ENCODE measurements around the gene LAMA5. TPM values are rescaled to one million over a fixed set of nuclear protein-coding genes. Genes with fewer than 3 reads are reported as not detected.
A peak's percentile ranks its signal among the peaks of the same experiment; 100 is the strongest.

LAMA5 gene
- polyA plus RNA-seq, 3 donors = 0.05 TPM; not detected in 2

DNA sequence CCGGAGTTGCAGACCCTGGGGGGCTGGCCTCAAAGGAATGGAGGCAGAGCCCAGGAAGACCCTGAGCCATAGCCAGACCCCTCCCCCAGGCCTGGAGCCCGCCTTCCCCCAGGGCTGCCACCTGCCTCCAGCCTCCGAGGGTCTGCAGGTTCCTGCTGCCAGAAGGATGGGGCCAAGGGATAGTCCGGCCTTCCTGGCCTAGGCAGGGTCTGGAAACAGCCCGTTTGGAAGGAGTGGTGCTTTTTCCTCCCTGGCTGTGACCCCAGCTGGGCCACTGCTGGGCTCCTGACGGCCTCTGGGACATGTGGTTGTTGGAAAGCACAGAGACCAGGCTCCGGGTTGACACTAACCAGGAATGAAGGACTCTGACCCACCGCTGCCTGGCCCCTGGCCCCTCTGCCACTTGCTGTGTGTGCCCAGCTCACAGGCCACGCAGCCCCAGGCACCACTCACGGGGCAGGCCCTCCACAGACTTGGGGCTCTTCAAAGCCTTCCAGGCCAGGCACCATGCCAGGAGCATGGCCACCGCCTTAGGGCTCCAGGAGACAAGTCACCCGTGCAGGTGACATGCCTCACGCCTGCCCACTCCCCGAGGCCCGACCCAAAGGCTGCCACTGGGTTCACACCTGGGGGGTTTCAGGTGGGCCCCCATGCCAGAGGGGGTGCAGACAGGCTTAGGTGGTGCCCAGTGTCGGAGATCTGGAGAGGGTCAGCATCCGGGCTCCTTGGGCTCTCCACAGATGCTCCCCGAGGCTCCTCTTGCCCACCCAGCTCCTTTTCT is 3.9 kb upstream of the LAMA5 start:
- H3K27me3 Mint-ChIP-seq (ENCODE audit: low read depth in 3 of 3) = peaks cover 28 to 61% (median 41%) of the 10 kb centered on the region in 3 donors
- Histone ChIP-seq H3K27ac (ENCODE audit: low read depth in 1 of 2, low read length in 2 of 2) (no peak overlapping the region), H3K36me3 (replicated peaks in 1 of 2; ENCODE audit: control insufficient read depth in 1 of 2, insufficient read depth in 2 of 2, low read length in 2 of 2) (no peaks in the 10 kb centered on the region), H3K4me2 (replicated peaks; ENCODE audit: extremely low read depth, low read length, poor library complexity, severe bottlenecking) (no peak overlapping the region), H3K9me3 (replicated peaks in 1 of 2; ENCODE audit: control insufficient read depth in 1 of 2, insufficient read depth in 1 of 2, low read length in 2 of 2) (peaks cover 0 to 3% of the 10 kb centered on the region in 2 donors), H3K9ac (ENCODE audit: insufficient read depth, low read length, poor library complexity, severe bottlenecking) (no peak overlapping the region), H3K4me3 (replicated peaks in 1 of 3; ENCODE audit: low read depth in 2 of 3, low read length in 3 of 3) (no peak overlapping the region), H3K79me2 (ENCODE audit: insufficient read depth, low read length) (no peaks in the 10 kb centered on the region), H4K20me1 (ENCODE audit: insufficient read depth, low read length) (no peaks in the 10 kb centered on the region), H2AFZ (ENCODE audit: insufficient read depth, low read depth, low read length, poor library complexity, severe bottlenecking) (no peak overlapping the region), H3K27me3 (ENCODE audit: control insufficient read depth in 2 of 2, insufficient read depth in 2 of 2, low read length in 2 of 2) (peaks cover 21 to 46% of the 10 kb centered on the region in 2 donors), H3K4me1 (ENCODE audit: control insufficient read depth in 1 of 2, insufficient read depth in 2 of 2, low read length in 2 of 2) (peaks cover 11 to 22% of the 10 kb centered on the region in 2 donors)
- DNase-seq = no peak
- intact Hi-C loops (cut with micrococcal nuclease) = no loop called here
- no peak overlapping the region for H3K4me3 Mint-ChIP-seq
- H3K9me3 Mint-ChIP-seq = peaks cover 0 to 10% (median 2%) of the 10 kb centered on the region in 7 donors
- no peaks in the 10 kb centered on the region for H3K36me3 Mint-ChIP-seq
- 72% methylated on average over 17 of the region's 18 CpGs for WGBS (ENCODE audit: insufficient coverage)
- peak overlapping the region in 1 of 7 donors; percentile 31 for H3K27ac Mint-ChIP-seq
- TF ChIP-seq CTCF (IDR thresholded peaks at IDR 0.05) = no peak
- H3K4me1 Mint-ChIP-seq = peaks cover 11% of the 10 kb centered on the region

- no peak overlapping the region for H3K4me3 Mint-ChIP-seq
- peaks cover 11% of the 10 kb centered on the region for H3K4me1 Mint-ChIP-seq
- Histone ChIP-seq H3K4me2 (replicated peaks; ENCODE audit: extremely low read depth, low read length, poor library complexity, severe bottlenecking) (no peak overlapping the region), H3K9me3 (replicated peaks in 1 of 2; ENCODE audit: control insufficient read depth in 1 of 2, insufficient read depth in 1 of 2, low read length in 2 of 2) (peaks cover 0 to 3% of the 10 kb centered on the region in 2 donors), H3K27ac (ENCODE audit: low read depth in 1 of 2, low read length in 2 of 2) (no peak overlapping the region), H3K9ac (ENCODE audit: insufficient read depth, low read length, poor library complexity, severe bottlenecking) (no peak overlapping the region), H2AFZ (ENCODE audit: insufficient read depth, low read depth, low read length, poor library complexity, severe bottlenecking) (no peak overlapping the region), H4K20me1 (ENCODE audit: insufficient read depth, low read length) (no peaks in the 10 kb centered on the region), H3K4me1 (ENCODE audit: control insufficient read depth in 1 of 2, insufficient read depth in 2 of 2, low read length in 2 of 2) (peaks cover 11 to 22% of the 10 kb centered on the region in 2 donors), H3K36me3 (replicated peaks in 1 of 2; ENCODE audit: control insufficient read depth in 1 of 2, insufficient read depth in 2 of 2, low read length in 2 of 2) (no peaks in the 10 kb centered on the region), H3K79me2 (ENCODE audit: insufficient read depth, low read length) (no peaks in the 10 kb centered on the region), H3K27me3 (ENCODE audit: control insufficient read depth in 2 of 2, insufficient read depth in 2 of 2, low read length in 2 of 2) (peaks cover 25 to 54% of the 10 kb centered on the region in 2 donors), H3K4me3 (replicated peaks in 1 of 3; ENCODE audit: low read depth in 2 of 3, low read length in 3 of 3) (no peak overlapping the region)
- peaks cover 0 to 10% (median 2%) of the 10 kb centered on the region in 7 donors for H3K9me3 Mint-ChIP-seq
- H3K27ac Mint-ChIP-seq = peak overlapping the region in 1 of 7 donors; percentile 31
- WGBS (ENCODE audit: insufficient coverage) = 83% methylated on average over 19 of the region's 19 CpGs
- H3K27me3 Mint-ChIP-seq (ENCODE audit: low read depth in 3 of 3) = peaks cover 34 to 66% (median 48%) of the 10 kb centered on the region in 3 donors
- intact Hi-C loops (cut with micrococcal nuclease) = no loop called here
- no peak for DNase-seq
- no peak for TF ChIP-seq CTCF (IDR thresholded peaks at IDR 0.05)
- no peaks in the 10 kb centered on the region for H3K36me3 Mint-ChIP-seq
Observed at GRCh38 chr20:62370115-62370806, 3.1 kb upstream of the LAMA5 start.
